K562 (cell line): ENCODE measurements around the gene PCDHA11. TPM values are rescaled to one million over a fixed set of nuclear protein-coding genes. Genes with fewer than 3 reads are reported as not detected.
"Not testable (repeated sequence)": the region's sequence is repeated elsewhere in the genome, so short reads cannot be mapped to it uniquely, and the experiment has no call there.

Source experiments
- ATAC-seq: fragments of 200-7000 bp; cut with Tn5 transposase; 3 replicates; pipeline ENCODE4 v1.9.1; 2020; ENCODE audit warnings: moderate library complexity
- BruUV-seq: library from RNA; stranded (reverse); fragments of 400-500 nt; replicated peaks from 2 replicates; lab custom pipeline; 2021; lab: Mats Ljungman, UMichigan
- CTCF ChIA-PET: fragments of 300-600 bp; formaldehyde crosslinking; extraction: SDS; loops from one replicate; lab custom pipeline; 2021; ENCODE audit warnings: low intra/inter-chr PET ratio; lab: Yijun Ruan, JAX
- POLR2A ChIA-PET: fragments of 300-600, 350-650 bp; sonication (Branson Sonifier 250); formaldehyde crosslinking; extraction: SDS; loops from one replicate; lab custom pipeline; 2021; ENCODE audit warnings: antibody characterized with exemption, inconsistent platforms; lab: Yijun Ruan, JAX
- DNase-seq, 4 experiments: peaks; one replicate each; pipeline versions ENCODE4 v3.0.0 to v3.0.0-alpha.2; 2011 to 2018; ENCODE audit warnings: low spot score in 3 of 4, mixed read lengths in 3 of 4; ENCODE audit errors: extremely low read depth in 1 of 4
- FAIRE-seq: peaks from 2 replicates; lab custom pipeline; 2011; peaks lifted over from hg19 to GRCh38; lab: Jason Lieb, UNC
- H2AFZ ChIP-seq: 2 replicates; pipeline ENCODE4 v1.6.0; 2011; ENCODE audit warnings: low read depth, low read length, control low read depth, inconsistent platforms
- H3K27ac ChIP-seq: fragments of 200-600 bp; 3 replicates; pipeline ENCODE4 v1.8.0; 2011; ENCODE audit warnings: low read depth, mild to moderate bottlenecking, control low read depth, inconsistent platforms, low read length, moderate library complexity, mixed read lengths; ENCODE audit errors: extremely low read depth
- H3K27me3 ChIP-seq, 2 experiments: fragments of 300-600 bp in 1 of 2; 2 replicates in 1 of 2; 3 replicates in 1 of 2; pipeline versions ENCODE4 v1.6.0 to v1.8.0; 2011; ENCODE audit warnings: inconsistent platforms in 2 of 2, low read length in 2 of 2, mild to moderate bottlenecking in 1 of 2, mixed read lengths in 1 of 2, moderate library complexity in 1 of 2; ENCODE audit not compliant: control insufficient read depth in 2 of 2, insufficient read depth in 2 of 2
- H3K36me3 ChIP-seq: fragments of 300-600 bp; 3 replicates; pipeline ENCODE4 v1.8.0; 2011; ENCODE audit warnings: mild to moderate bottlenecking, low read length, inconsistent platforms; ENCODE audit not compliant: control insufficient read depth, insufficient read depth
- H3K4me1 ChIP-seq, 2 experiments: fragments of 200-600 bp in 1 of 2; replicated peaks in 1 of 2; 2 replicates in 1 of 2; 3 replicates in 1 of 2; pipeline versions ENCODE4 v1.5.1 to v1.8.0; 2011; ENCODE audit warnings: inconsistent platforms in 2 of 2, low read length in 2 of 2, mild to moderate bottlenecking in 1 of 2, mixed read lengths in 1 of 2, moderate library complexity in 1 of 2; ENCODE audit not compliant: control insufficient read depth in 2 of 2, insufficient read depth in 2 of 2
- H3K4me2 ChIP-seq: 2 replicates; pipeline ENCODE4 v1.6.1; 2011; ENCODE audit warnings: low read length, control low read depth, inconsistent platforms, mixed read lengths; ENCODE audit not compliant: insufficient read depth
- H3K4me3 ChIP-seq: fragments of 200-600 bp; sonication (generic), shearing (Covaris generic); 2 replicates; pipeline ENCODE4 v1.5.1; 2016; ENCODE audit warnings: control low read depth, inconsistent platforms
- H3K79me2 ChIP-seq: fragments of 200-600 bp; 3 replicates; pipeline ENCODE4 v1.8.0; 2011; ENCODE audit warnings: low read length, inconsistent platforms; ENCODE audit not compliant: control insufficient read depth, insufficient read depth
- H3K9ac ChIP-seq, 2 experiments: 2 replicates each; pipeline versions ENCODE4 v1.6.0 to v1.6.1; 2011; ENCODE audit warnings: low read depth in 2 of 2, low read length in 2 of 2, control low read depth in 1 of 2, inconsistent platforms in 1 of 2, mild to moderate bottlenecking in 1 of 2, mixed read lengths in 1 of 2; ENCODE audit not compliant: insufficient read depth in 1 of 2
- H3K9me1 ChIP-seq: one replicate; pipeline ENCODE4 v1.6.0; 2011; ENCODE audit warnings: inconsistent platforms, mild to moderate bottlenecking, low read length, moderate library complexity; ENCODE audit not compliant: control insufficient read depth, insufficient read depth
- H3K9me3 ChIP-seq: replicated peaks from 2 replicates; pipeline ENCODE4 v1.5.1; 2011; ENCODE audit warnings: low read depth, low read length, inconsistent platforms; ENCODE audit not compliant: control insufficient read depth, insufficient read depth
- H4K20me1 ChIP-seq: replicated peaks from 2 replicates; pipeline ENCODE4 v1.6.1; 2011; ENCODE audit warnings: low read length, inconsistent platforms, mixed read lengths; ENCODE audit not compliant: control insufficient read depth, insufficient read depth
- NCOA4 ChIP-seq: fragments of 450-650 bp; IDR thresholded peaks from 2 replicates; pipeline ENCODE4 v1.6.1; 2018; ENCODE audit warnings: mild to moderate bottlenecking; ENCODE audit not compliant: partially characterized antibody
- WGBS: fragments of 100-300 bp; shearing (Covaris generic); methylation state at CpG from one replicate; pipeline ENCODE4 v1.1.6; 2016; ENCODE audit warnings: low coverage, mixed read lengths; ENCODE audit not compliant: insufficient coverage; ENCODE audit errors: missing lambda C conversion rate; 5-methylcytosine and 5-hydroxymethylcytosine counted together
- in situ Hi-C: fragments of 300-500 bp; cut with MboI; formaldehyde crosslinking; loops from 4 replicates; pipeline ENCODE4 v1.15.0; 2018; ENCODE audit warnings: inconsistent platforms, mixed read lengths
- intact Hi-C: fragments of 100-400 bp; cut with micrococcal nuclease; formaldehyde crosslinking; loops from 2 replicates; pipeline ENCODE4 v1.14.2; 2022
- polyA plus RNA-seq, 8 experiments: library from polyadenylated mRNA; depleted of rRNA in 4 of 8; stranded (reverse) in 5 of 8; unstranded in 3 of 8; fragments of >200 nt; fragmentation: Nextera tagmentation in 2 of 8; fragmentation: Illumina TruSeq in 1 of 8; extraction: Ambion mirVana in 2 of 8; extraction: Trizol in 1 of 8; gene quantifications; 2 replicates each; pipeline versions ENCODE4 v1.2.1 to v1.2.3, GENCODE V29; 2011 to 2014; ENCODE audit warnings: inconsistent platforms in 1 of 8, missing spikeins in 1 of 8
- total RNA-seq, 7 experiments: library from RNA; depleted of rRNA in 6 of 7; stranded (reverse); fragments of >200 nt in 6 of 7; fragmentation: Illumina TruSeq in 2 of 7; extraction: Trizol in 2 of 7; gene quantifications; 2 replicates each; pipeline versions ENCODE4 v1.2.1 to v1.2.3, GENCODE V29; 2011 to 2021; ENCODE audit warnings: low replicate concordance in 1 of 7

Gene PCDHA11
- total and polyA plus RNA-seq, 9 of the 15 experiments (the other 6 are each of a cell fraction or from before 2014, with no cell fraction given): not detected

DNA sequence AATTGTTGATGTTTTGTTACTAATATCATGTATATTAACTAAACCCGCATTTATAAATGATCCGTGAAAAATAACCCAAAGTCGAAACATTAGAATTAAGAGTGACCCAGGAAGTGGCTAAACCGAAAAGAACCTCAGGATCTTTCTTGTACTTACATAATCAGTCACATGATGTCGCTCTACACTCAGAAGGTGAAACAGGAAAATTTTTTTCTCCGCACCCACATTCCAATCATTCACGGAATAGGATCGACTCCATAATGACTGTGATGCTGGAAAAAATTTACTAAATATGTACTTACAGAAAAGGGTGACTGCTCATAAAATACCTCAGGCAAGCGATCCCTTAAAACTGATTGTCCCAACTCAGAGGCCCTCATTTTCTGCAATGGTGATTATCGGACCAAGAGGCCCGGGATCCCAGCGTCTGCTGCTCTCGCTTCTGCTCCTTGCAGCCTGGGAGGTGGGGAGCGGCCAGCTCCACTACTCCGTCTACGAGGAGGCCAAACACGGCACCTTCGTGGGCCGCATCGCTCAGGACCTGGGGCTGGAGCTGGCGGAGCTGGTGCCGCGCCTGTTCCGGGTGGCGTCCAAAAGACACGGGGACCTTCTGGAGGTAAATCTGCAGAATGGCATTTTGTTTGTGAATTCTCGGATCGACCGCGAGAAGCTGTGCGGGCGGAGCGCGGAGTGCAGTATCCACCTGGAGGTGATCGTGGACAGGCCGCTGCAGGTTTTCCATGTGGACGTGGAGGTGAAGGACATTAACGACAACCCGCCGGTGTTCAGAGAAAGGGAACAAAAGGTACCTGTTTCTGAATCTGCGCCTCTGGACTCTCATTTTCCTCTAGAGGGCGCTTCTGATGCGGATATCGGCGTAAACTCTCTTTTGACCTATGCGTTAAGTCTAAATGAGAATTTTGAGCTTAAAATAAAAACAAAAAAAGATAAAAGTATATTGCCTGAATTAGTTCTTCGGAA, 6.6 kb downstream of the PCDHA11 start, which contains the start of gene PCDHA12 (continued):
- TF ChIP-seq NCOA4: no peak

DNA sequence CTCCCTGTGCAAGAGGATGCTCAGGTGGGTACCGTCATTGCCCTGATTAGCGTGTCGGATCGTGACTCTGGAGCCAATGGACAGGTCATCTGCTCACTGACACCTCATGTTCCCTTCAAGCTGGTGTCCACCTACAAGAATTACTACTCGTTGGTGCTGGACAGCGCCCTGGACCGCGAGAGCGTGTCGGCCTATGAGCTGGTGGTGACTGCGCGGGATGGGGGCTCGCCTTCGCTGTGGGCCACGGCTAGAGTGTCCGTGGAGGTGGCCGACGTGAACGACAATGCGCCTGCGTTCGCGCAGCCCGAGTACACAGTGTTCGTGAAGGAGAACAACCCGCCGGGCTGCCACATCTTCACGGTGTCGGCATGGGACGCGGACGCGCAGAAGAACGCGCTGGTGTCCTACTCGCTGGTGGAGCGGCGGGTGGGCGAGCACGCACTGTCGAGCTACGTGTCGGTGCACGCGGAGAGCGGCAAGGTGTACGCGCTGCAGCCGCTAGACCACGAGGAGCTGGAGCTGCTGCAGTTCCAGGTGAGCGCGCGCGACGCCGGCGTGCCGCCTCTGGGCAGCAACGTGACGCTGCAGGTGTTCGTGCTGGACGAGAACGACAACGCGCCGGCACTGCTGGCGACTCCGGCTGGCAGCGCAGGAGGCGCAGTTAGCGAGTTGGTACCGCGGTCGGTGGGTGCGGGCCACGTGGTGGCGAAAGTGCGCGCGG, 7.9 kb downstream of the PCDHA11 start:
- H3K4me2 ChIP-seq, H3K4me3 ChIP-seq, BruUV-seq, CTCF ChIA-PET, H3K9ac ChIP-seq, H3K36me3 ChIP-seq, H3K9me3 ChIP-seq, FAIRE-seq, H3K79me2 ChIP-seq, ATAC-seq, H2AFZ ChIP-seq, DNase-seq, H3K4me1 ChIP-seq, H3K27me3 ChIP-seq, in situ Hi-C loops, POLR2A ChIA-PET, H3K9me1 ChIP-seq, intact Hi-C loops, H3K27ac ChIP-seq, H4K20me1 ChIP-seq: not testable (repeated sequence)
- WGBS: 46% methylated on average over 55 of the region's 80 CpGs
